Gastrocnemius medialis (tissue), 4 donors: ENCODE data around the gene VPS39.

ENCODE experiments used
- POLR2A ChIP-seq, 2 donors: fragments of 450-650 bp; IDR thresholded peaks; one replicate each; pipeline ENCODE4 v1.6.1; 2017; ENCODE audit warnings: antibody characterized with exemption in 2 of 2, mild to moderate bottlenecking in 2 of 2, moderate library complexity in 2 of 2
- TF ChIP-seq, protein P1 (sequence below), 5 experiments: fragments of 450-650 bp in 3 of 5; fragments of 200-600 bp in 2 of 5; sonication (generic) in 2 of 5; IDR thresholded peaks in 4 of 5; conservative IDR thresholded peaks in 1 of 5; 1 replicate in 4 of 5; 2 replicates in 1 of 5; pipeline ENCODE4 v1.5.1; 2016 to 2019; ENCODE audit warnings: antibody characterized with exemption in 5 of 5, mild to moderate bottlenecking in 3 of 5, moderate library complexity in 3 of 5

GRCh38 chr15:42123546-42123945 is 84.6 kb downstream of the VPS39 start:
- TF ChIP-seq, protein P1, sequence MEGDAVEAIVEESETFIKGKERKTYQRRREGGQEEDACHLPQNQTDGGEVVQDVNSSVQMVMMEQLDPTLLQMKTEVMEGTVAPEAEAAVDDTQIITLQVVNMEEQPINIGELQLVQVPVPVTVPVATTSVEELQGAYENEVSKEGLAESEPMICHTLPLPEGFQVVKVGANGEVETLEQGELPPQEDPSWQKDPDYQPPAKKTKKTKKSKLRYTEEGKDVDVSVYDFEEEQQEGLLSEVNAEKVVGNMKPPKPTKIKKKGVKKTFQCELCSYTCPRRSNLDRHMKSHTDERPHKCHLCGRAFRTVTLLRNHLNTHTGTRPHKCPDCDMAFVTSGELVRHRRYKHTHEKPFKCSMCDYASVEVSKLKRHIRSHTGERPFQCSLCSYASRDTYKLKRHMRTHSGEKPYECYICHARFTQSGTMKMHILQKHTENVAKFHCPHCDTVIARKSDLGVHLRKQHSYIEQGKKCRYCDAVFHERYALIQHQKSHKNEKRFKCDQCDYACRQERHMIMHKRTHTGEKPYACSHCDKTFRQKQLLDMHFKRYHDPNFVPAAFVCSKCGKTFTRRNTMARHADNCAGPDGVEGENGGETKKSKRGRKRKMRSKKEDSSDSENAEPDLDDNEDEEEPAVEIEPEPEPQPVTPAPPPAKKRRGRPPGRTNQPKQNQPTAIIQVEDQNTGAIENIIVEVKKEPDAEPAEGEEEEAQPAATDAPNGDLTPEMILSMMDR (IDR thresholded peaks at IDR 0.05 in 4 of 5, conservative IDR thresholded peaks at IDR 0.05 in 1 of 5): no peak
- no peak for TF ChIP-seq POLR2A (IDR thresholded peaks at IDR 0.05)
